CD14-positive monocyte (primary cell): ENCODE data around the gene PAFAH2. TPM values are rescaled to one million over a fixed set of nuclear protein-coding genes. Genes with fewer than 3 reads are reported as not detected.
A peak's percentile ranks its signal among the peaks of the same experiment; 100 is the strongest.

Source experiments
- DNase-seq, 3 donors: peaks; one replicate each; pipeline ENCODE4 v3.0.0-alpha.2; 2011 to 2022
- H2AFZ ChIP-seq: 2 replicates; pipeline ENCODE4 v1.6.0; 2012; ENCODE audit warnings: mild to moderate bottlenecking, low read depth, low read length, inconsistent platforms; ENCODE audit not compliant: insufficient read depth, poor library complexity, severe bottlenecking
- H3K27ac ChIP-seq, 2 donors: 1 replicate in 1 of 2; 2 replicates in 1 of 2; pipeline ENCODE4 v1.5.1; 2012 to 2013; ENCODE audit warnings: low read length in 2 of 2, control low read depth in 1 of 2, inconsistent platforms in 1 of 2, low read depth in 1 of 2, mild to moderate bottlenecking in 1 of 2
- H3K27me3 ChIP-seq, 2 donors: one replicate each; pipeline versions ENCODE4 v1.6.0 to v1.6.1; 2011 to 2013; ENCODE audit warnings: low read length in 2 of 2; ENCODE audit not compliant: control insufficient read depth in 2 of 2, insufficient read depth in 2 of 2
- H3K36me3 ChIP-seq, 2 donors: replicated peaks in 1 of 2; 1 replicate in 1 of 2; 2 replicates in 1 of 2; pipeline versions ENCODE4 v1.5.1 to v1.6.1; 2012 to 2013; ENCODE audit warnings: low read length in 2 of 2, control low read depth in 1 of 2, inconsistent platforms in 1 of 2, mild to moderate bottlenecking in 1 of 2; ENCODE audit not compliant: insufficient read depth in 2 of 2, control insufficient read depth in 1 of 2
- H3K4me1 ChIP-seq, 2 donors: 1 replicate in 1 of 2; 2 replicates in 1 of 2; pipeline versions ENCODE4 v1.5.1 to v1.6.1; 2012 to 2013; ENCODE audit warnings: low read length in 2 of 2, control low read depth in 1 of 2, inconsistent platforms in 1 of 2, mild to moderate bottlenecking in 1 of 2, moderate library complexity in 1 of 2; ENCODE audit not compliant: insufficient read depth in 2 of 2, control insufficient read depth in 1 of 2
- H3K4me2 ChIP-seq: replicated peaks from 2 replicates; pipeline ENCODE3; 2012; ENCODE audit warnings: low read length, moderate library complexity, mild to moderate bottlenecking; ENCODE audit not compliant: poor library complexity, severe bottlenecking; ENCODE audit errors: extremely low read depth
- H3K4me3 ChIP-seq, 3 experiments: fragments of 200-600 bp in 1 of 3; sonication (generic) in 1 of 3; replicated peaks in 1 of 3; 1 replicate in 2 of 3; 2 replicates in 1 of 3; pipeline ENCODE4 v1.5.1; 2011 to 2013; ENCODE audit warnings: low read length in 3 of 3, mild to moderate bottlenecking in 3 of 3, control low read depth in 2 of 3, low read depth in 2 of 3, inconsistent platforms in 1 of 3, moderate library complexity in 1 of 3
- H3K79me2 ChIP-seq: 2 replicates; pipeline ENCODE4 v1.6.0; 2012; ENCODE audit warnings: mild to moderate bottlenecking, control low read depth, inconsistent platforms, low read length, moderate library complexity; ENCODE audit not compliant: insufficient read depth
- H3K9ac ChIP-seq: 2 replicates; pipeline ENCODE4 v1.6.0; 2017; ENCODE audit warnings: low read length, mild to moderate bottlenecking; ENCODE audit not compliant: insufficient read depth, poor library complexity, severe bottlenecking
- H3K9me3 ChIP-seq, 2 donors: replicated peaks in 1 of 2; 1 replicate in 1 of 2; 2 replicates in 1 of 2; pipeline versions ENCODE4 v1.5.1 to v1.6.1; 2012 to 2013; ENCODE audit warnings: low read length in 2 of 2, control low read depth in 1 of 2; ENCODE audit not compliant: control insufficient read depth in 1 of 2, insufficient read depth in 1 of 2
- H4K20me1 ChIP-seq: 2 replicates; pipeline ENCODE4 v1.6.0; 2012; ENCODE audit warnings: mild to moderate bottlenecking, low read length, control low read depth, moderate library complexity; ENCODE audit not compliant: insufficient read depth
- H3K27ac Mint-ChIP-seq, 7 donors: one replicate each; pipeline ENCODE4 v1.8.0; 2020; ENCODE audit warnings: mild to moderate bottlenecking in 7 of 7, mixed read lengths in 7 of 7, moderate library complexity in 6 of 7, inconsistent platforms in 2 of 7
- H3K27me3 Mint-ChIP-seq, 3 donors: one replicate each; pipeline ENCODE4 v1.8.0; 2021 to 2022; ENCODE audit warnings: low read depth in 3 of 3, mild to moderate bottlenecking in 3 of 3, mixed read lengths in 3 of 3, moderate library complexity in 3 of 3, inconsistent platforms in 1 of 3
- H3K36me3 Mint-ChIP-seq, 2 donors: one replicate each; pipeline ENCODE4 v1.8.0; 2020; ENCODE audit warnings: mixed read lengths in 2 of 2, inconsistent platforms in 1 of 2, mild to moderate bottlenecking in 1 of 2
- H3K4me1 Mint-ChIP-seq: one replicate; pipeline ENCODE4 v1.8.0; 2020; ENCODE audit warnings: mild to moderate bottlenecking, mixed read lengths
- H3K4me3 Mint-ChIP-seq, 2 donors: one replicate each; pipeline ENCODE4 v1.8.0; 2020; ENCODE audit warnings: mild to moderate bottlenecking in 2 of 2, mixed read lengths in 2 of 2, moderate library complexity in 1 of 2
- H3K9me3 Mint-ChIP-seq, 7 donors: one replicate each; pipeline ENCODE4 v1.8.0; 2020 to 2022; ENCODE audit warnings: mixed read lengths in 7 of 7, mild to moderate bottlenecking in 6 of 7, moderate library complexity in 6 of 7, inconsistent platforms in 2 of 7
- CTCF ChIP-seq: fragments of 200-600 bp; IDR thresholded peaks from one replicate; pipeline ENCODE4 v1.8.0; 2022; ENCODE audit warnings: antibody characterized with exemption, mild to moderate bottlenecking
- WGBS: methylation state at CpG from one replicate; pipeline ENCODE4 v1.1.5; 2013; ENCODE audit warnings: missing lambda C conversion rate; ENCODE audit not compliant: insufficient coverage; 5-methylcytosine and 5-hydroxymethylcytosine counted together
- intact Hi-C, 2 donors: fragments of 100-400 bp; cut with micrococcal nuclease; formaldehyde crosslinking; loops; one replicate each; pipeline versions ENCODE4 v1.15.0 to v1.15.1; 2023
- polyA plus RNA-seq, 3 donors: library from polyadenylated mRNA; depleted of rRNA in 1 of 3; unstranded in 2 of 3; stranded (reverse) in 1 of 3; fragments of 300-500 nt in 2 of 3; fragments of >200 nt in 1 of 3; fragmentation: Illumina TruSeq in 2 of 3; gene quantifications; 1 replicate in 2 of 3; 2 replicates in 1 of 3; pipeline ENCODE4 v1.2.3, GENCODE V29; 2012 to 2021

The PAFAH2 gene
- polyA plus RNA-seq, 3 donors, result 6.4 to 9.2 (median 6.8) TPM

GRCh38 chr1:25967308-25967707 is 30.6 kb downstream of the PAFAH2 start:
- peaks cover 51 to 80% of the 10 kb centered on the region in 2 donors for H3K36me3 ChIP-seq
- peak overlapping the region in 2 of 7 donors; percentile 14 to 63 for H3K27ac Mint-ChIP-seq
- H3K4me3 Mint-ChIP-seq, result no peak overlapping the region
- peaks cover 16% of the 10 kb centered on the region for H3K4me1 Mint-ChIP-seq
- intact Hi-C loops, result no loop called here
- TF ChIP-seq CTCF, result no peak
- H3K79me2 ChIP-seq, result no peaks in the 10 kb centered on the region
- no peak for DNase-seq
- peaks cover 0 to 3% (median 0%) of the 10 kb centered on the region in 7 donors for H3K9me3 Mint-ChIP-seq
- H3K36me3 Mint-ChIP-seq, result peaks cover 72 to 86% of the 10 kb centered on the region in 2 donors
- no peak overlapping the region for H3K27ac ChIP-seq
- peaks cover 0 to 3% (median 0%) of the 10 kb centered on the region in 3 donors for H3K27me3 Mint-ChIP-seq
- H3K4me3 ChIP-seq, result no peak overlapping the region
- H3K4me2 ChIP-seq, result no peak overlapping the region
- no peaks in the 10 kb centered on the region for H3K27me3 ChIP-seq
- no peak overlapping the region for H3K9ac ChIP-seq
- WGBS, result 100% methylated on average over 3 of the region's 3 CpGs
- no peak overlapping the region for H2AFZ ChIP-seq
- no peaks in the 10 kb centered on the region for H3K9me3 ChIP-seq
- H3K4me1 ChIP-seq, result peaks cover 12 to 13% of the 10 kb centered on the region in 2 donors
- H4K20me1 ChIP-seq, result no peaks in the 10 kb centered on the region

GRCh38 chr1:25959611-25960010 is 38.3 kb downstream of the PAFAH2 start:
- H3K27me3 ChIP-seq, result no peaks in the 10 kb centered on the region
- Mint-ChIP-seq H3K4me3 (no peak overlapping the region), H3K27me3 (peaks cover 0 to 2% (median 0%) of the 10 kb centered on the region in 3 donors), H3K4me1 (no peaks in the 10 kb centered on the region), H3K36me3 (peaks cover 61 to 70% of the 10 kb centered on the region in 2 donors), H3K9me3 (peaks cover 3 to 7% (median 6%) of the 10 kb centered on the region in 7 donors), H3K27ac (no peak overlapping the region)
- no peak overlapping the region for H2AFZ ChIP-seq
- intact Hi-C loops, result no loop called here
- peaks cover 48 to 73% of the 10 kb centered on the region in 2 donors for H3K36me3 ChIP-seq
- no peak for TF ChIP-seq CTCF
- H3K79me2 ChIP-seq, result no peaks in the 10 kb centered on the region
- H3K9me3 ChIP-seq, result peaks cover 0 to 5% of the 10 kb centered on the region in 2 donors
- H4K20me1 ChIP-seq, result no peaks in the 10 kb centered on the region
- no peak overlapping the region for H3K27ac ChIP-seq
- DNase-seq, result no peak
- H3K4me1 ChIP-seq, result no peaks in the 10 kb centered on the region
- WGBS, result no CpG with 5 or more reads among the region's 2 CpGs
- H3K4me3 ChIP-seq, result no peak overlapping the region
- H3K4me2 ChIP-seq, result no peak overlapping the region
- no peak overlapping the region for H3K9ac ChIP-seq
